ENCODE results near the gene SLX4.
A peak's percentile ranks its signal among the peaks of the same experiment; 100 is the strongest.
"Not testable (repeated sequence)": the region's sequence is repeated elsewhere in the genome, so short reads cannot be mapped to it uniquely, and the experiment has no call there.

Gene SLX4, protein sequence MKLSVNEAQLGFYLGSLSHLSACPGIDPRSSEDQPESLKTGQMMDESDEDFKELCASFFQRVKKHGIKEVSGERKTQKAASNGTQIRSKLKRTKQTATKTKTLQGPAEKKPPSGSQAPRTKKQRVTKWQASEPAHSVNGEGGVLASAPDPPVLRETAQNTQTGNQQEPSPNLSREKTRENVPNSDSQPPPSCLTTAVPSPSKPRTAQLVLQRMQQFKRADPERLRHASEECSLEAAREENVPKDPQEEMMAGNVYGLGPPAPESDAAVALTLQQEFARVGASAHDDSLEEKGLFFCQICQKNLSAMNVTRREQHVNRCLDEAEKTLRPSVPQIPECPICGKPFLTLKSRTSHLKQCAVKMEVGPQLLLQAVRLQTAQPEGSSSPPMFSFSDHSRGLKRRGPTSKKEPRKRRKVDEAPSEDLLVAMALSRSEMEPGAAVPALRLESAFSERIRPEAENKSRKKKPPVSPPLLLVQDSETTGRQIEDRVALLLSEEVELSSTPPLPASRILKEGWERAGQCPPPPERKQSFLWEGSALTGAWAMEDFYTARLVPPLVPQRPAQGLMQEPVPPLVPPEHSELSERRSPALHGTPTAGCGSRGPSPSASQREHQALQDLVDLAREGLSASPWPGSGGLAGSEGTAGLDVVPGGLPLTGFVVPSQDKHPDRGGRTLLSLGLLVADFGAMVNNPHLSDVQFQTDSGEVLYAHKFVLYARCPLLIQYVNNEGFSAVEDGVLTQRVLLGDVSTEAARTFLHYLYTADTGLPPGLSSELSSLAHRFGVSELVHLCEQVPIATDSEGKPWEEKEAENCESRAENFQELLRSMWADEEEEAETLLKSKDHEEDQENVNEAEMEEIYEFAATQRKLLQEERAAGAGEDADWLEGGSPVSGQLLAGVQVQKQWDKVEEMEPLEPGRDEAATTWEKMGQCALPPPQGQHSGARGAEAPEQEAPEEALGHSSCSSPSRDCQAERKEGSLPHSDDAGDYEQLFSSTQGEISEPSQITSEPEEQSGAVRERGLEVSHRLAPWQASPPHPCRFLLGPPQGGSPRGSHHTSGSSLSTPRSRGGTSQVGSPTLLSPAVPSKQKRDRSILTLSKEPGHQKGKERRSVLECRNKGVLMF (N-terminal part only)

DNA sequence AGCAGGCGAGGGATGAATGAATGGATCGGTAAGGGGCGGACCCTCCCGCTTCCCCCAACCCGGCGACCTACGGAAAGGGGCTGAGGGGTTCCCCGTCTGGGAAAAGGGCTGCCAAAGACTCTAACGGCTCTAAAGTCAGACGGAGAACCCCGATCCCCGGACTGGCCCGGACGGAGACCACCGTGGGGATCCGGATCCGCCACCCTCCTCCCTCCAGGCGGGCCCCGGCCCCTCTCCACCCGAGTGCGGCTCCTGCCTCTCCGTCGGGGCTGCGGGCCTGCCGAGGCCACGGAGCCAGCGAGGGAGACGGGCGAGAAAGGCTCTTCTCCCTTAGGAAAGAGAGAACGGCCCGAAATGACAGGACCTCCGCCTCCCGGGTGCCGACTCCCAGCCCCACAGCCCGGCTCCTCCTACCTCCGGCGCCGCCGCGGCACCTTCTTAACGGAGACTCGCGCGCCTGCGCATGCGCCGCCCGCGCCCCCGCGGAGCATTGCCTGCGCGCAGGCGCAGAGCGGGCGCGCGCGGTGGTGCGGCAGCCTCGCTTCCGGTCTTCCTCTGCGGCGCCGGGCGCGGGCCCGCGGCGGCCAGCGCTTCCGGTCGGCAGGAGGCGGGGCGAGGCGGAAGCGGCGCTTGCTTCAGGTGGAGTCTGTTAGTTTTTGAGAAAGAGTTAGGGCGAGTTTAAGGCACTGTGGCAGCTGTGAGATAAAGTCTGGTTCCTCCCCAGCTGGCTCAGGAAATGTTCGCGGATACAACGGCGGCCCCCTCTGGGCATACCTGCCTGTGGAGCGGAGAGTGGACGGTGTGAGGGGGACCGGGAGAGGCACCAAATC is at the start of gene SLX4:
SLX4 (minus strand) TSS at position 461 of the 830 bp plus-strand sequence. CDS start 2,642 bp downstream, outside the sequence.
- H3K27me3 ChIP-seq = no peaks in the 10 kb centered on the region
- peak; percentile 85 to 94 for DNase-seq
- TF ChIP-seq, protein P1, sequence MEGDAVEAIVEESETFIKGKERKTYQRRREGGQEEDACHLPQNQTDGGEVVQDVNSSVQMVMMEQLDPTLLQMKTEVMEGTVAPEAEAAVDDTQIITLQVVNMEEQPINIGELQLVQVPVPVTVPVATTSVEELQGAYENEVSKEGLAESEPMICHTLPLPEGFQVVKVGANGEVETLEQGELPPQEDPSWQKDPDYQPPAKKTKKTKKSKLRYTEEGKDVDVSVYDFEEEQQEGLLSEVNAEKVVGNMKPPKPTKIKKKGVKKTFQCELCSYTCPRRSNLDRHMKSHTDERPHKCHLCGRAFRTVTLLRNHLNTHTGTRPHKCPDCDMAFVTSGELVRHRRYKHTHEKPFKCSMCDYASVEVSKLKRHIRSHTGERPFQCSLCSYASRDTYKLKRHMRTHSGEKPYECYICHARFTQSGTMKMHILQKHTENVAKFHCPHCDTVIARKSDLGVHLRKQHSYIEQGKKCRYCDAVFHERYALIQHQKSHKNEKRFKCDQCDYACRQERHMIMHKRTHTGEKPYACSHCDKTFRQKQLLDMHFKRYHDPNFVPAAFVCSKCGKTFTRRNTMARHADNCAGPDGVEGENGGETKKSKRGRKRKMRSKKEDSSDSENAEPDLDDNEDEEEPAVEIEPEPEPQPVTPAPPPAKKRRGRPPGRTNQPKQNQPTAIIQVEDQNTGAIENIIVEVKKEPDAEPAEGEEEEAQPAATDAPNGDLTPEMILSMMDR (IDR thresholded peaks at IDR 0.05) = peak in 1 of 2 experiments; percentile 24
- H3K27ac ChIP-seq = peak within 1 kb of the TSS; percentile 81 to 90
- no peaks in the 10 kb centered on the region for H3K9me3 ChIP-seq
- peaks cover 0 to 27% (median 17%) of the 10 kb centered on the region in 4 donors for H3K4me1 ChIP-seq
- intact Hi-C loops (cut with DNase I; ENCODE audit: low total_unique reads) = loop anchor here (5.0 kb wide), 1 partner anchor 84 kb away; no protein-coding TSS in a partner anchor
- peaks cover 0 to 2% (median under 1%) of the 10 kb centered on the region in 3 donors for H3K36me3 ChIP-seq
- H3K4me3 ChIP-seq = peak within 1 kb of the TSS; percentile 93

DNA sequence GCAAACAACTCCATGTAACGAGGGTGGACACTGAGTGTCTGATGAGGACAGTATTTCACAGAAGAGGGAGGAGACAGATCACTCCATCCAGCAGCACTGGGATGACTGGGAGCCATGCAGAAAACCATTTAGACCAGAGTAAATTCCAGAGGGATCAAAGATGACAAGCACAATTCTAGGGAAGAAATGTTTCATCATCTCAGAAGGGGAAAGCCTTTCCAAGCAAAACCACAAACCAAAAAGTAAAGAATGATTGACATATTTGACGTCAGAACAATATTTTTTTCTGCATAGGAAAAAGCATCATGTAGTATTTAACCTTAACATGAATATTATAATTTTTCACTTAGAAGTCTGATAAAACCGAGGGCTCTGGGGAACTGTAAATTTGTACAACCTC is 47.8 kb upstream of the SLX4 start:
- Histone ChIP-seq H3K4me3 (no peak overlapping the region), H3K36me3 (peaks cover 50 to 95% (median 87%) of the 10 kb centered on the region in 3 donors), H3K9me3 (no peaks in the 10 kb centered on the region), H3K4me1 (no peaks in the 10 kb centered on the region), H3K27ac (no peak overlapping the region), H3K27me3 (no peaks in the 10 kb centered on the region)
- DNase-seq = no peak
- intact Hi-C loops (cut with DNase I; ENCODE audit: low total_unique reads) = no loop called here
- TF ChIP-seq, protein P1 (IDR thresholded peaks at IDR 0.05) = no peak

DNA sequence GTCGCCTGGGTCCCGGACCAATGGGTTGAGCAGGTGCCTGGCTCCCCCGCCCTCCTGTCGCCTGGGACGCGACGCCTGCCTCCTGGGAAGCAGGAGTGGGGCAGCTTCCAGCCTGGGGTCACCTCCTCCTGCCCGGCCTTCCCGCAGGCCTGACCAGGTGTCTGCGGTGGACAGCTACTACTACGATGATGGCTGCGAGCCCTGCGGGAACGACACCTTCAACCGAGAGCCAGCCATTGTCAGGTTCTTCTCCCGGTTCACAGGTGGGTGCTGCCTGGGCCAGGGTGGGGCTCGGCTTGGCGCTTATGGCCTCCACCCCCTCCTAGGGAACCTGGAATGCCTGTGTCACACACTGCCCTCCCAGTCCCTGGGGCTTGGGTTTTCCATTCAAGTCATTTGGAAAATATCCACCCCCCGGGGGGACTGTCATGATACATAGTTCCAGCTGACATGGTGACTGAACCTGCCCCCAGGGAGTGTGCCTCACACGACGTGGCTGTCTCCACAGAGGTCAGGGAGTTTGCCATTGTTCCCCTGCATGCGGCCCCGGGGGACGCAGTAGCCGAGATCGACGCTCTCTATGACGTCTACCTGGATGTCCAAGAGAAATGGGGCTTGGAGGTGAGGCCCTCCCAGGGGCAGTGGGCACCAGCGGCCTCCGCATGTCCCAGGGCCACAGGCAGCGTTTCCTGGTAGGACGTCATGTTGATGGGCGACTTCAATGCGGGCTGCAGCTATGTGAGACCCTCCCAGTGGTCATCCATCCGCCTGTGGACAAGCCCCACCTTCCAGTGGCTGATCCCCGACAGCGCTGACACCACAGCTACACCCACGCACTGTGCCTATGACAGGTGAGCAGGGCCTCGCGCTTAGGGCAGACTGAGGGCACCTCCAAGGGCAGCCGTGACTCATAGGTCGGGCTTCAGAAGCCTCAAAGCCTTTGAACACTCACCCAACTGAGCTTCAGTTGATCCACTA is 45.4 kb upstream of the SLX4 start:
- TF ChIP-seq, protein P1 (IDR thresholded peaks at IDR 0.05) = no peak
- Histone ChIP-seq H3K9me3 (no peaks in the 10 kb centered on the region), H3K4me1 (no peaks in the 10 kb centered on the region), H3K36me3 (peaks cover 36 to 82% (median 66%) of the 10 kb centered on the region in 3 donors), H3K27me3 (no peaks in the 10 kb centered on the region), H3K4me3 (no peak overlapping the region), H3K27ac (no peak overlapping the region)
- DNase-seq = peak in 1 of 2 donors; percentile 56
- intact Hi-C loops (cut with DNase I; ENCODE audit: low total_unique reads) = no loop called here

DNA sequence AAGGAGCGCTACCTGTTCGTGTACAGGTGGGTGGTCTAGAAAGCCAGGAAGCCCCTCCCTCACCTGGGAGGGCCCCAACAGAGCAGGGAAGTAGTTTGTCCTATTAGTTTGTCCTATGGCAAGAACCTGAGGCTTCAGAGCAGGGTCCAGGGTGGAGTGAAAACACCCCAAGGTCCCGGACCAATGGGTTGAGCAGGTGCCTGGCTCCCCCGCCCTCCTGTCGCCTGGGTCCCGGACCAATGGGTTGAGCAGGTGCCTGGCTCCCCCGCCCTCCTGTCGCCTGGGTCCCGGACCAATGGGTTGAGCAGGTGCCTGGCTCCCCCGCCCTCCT is 44.7 kb upstream of the SLX4 start:
- H3K9me3 ChIP-seq; intact Hi-C loops (cut with DNase I; ENCODE audit: low total_unique reads); H3K4me3 ChIP-seq; H3K27me3 ChIP-seq; H3K27ac ChIP-seq; DNase-seq; H3K4me1 ChIP-seq: not testable (repeated sequence)
- peaks cover 31 to 82% (median 65%) of the 10 kb centered on the region in 3 donors for H3K36me3 ChIP-seq
